Activated T-cell treated with anti-CD3 and anti-CD28 coated beads for 1 hour (primary cell): ENCODE data around the gene ULK4.
"Not testable (repeated sequence)": the region's sequence is repeated elsewhere in the genome, so short reads cannot be mapped to it uniquely, and the experiment has no call there.

Experiments
- DNase-seq: peaks from one replicate; pipeline ENCODE4 v3.0.0-alpha.2; 2020; ENCODE audit warnings: low read depth

ULK4 gene

GRCh38 chr3:41307065-41307464 lies 654.8 kb downstream of the ULK4 start:
- DNase-seq, result no peak

- DNase-seq, result no peak
Measured at GRCh38 chr3:41304593-41304992, 657.3 kb downstream of the ULK4 start.

- DNase-seq, result no peak
Measured at GRCh38 chr3:41302295-41302694, 659.6 kb downstream of the ULK4 start.

- no peak for DNase-seq
Measured at GRCh38 chr3:41301548-41301947, 660.4 kb downstream of the ULK4 start.

GRCh38 chr3:41299036-41299435 lies 662.9 kb downstream of the ULK4 start:
- DNase-seq, result no peak

- DNase-seq, result no peak
Measured at GRCh38 chr3:41297750-41298149, 664.2 kb downstream of the ULK4 start.

GRCh38 chr3:41296556-41296955 lies 665.3 kb downstream of the ULK4 start:
- DNase-seq, result no peak

GRCh38 chr3:41295740-41296139 lies 666.2 kb downstream of the ULK4 start:
- DNase-seq, result no peak

- DNase-seq, result no peak
Measured at GRCh38 chr3:41293169-41293681, 668.7 kb downstream of the ULK4 start.

- no peak for DNase-seq
Measured at GRCh38 chr3:41290736-41291135, 671.2 kb downstream of the ULK4 start.

GRCh38 chr3:41290306-41290705 lies 671.6 kb downstream of the ULK4 start:
- no peak for DNase-seq

GRCh38 chr3:41288785-41289184 lies 673.1 kb downstream of the ULK4 start:
- DNase-seq, result no peak

- no peak for DNase-seq
Measured at GRCh38 chr3:41286305-41286704, 675.6 kb downstream of the ULK4 start.

- not testable (repeated sequence) for DNase-seq
Measured at GRCh38 chr3:41284934-41285333, 677.0 kb downstream of the ULK4 start.

GRCh38 chr3:41277790-41278465 lies 684.0 kb downstream of the ULK4 start:
- DNase-seq, result no peak

GRCh38 chr3:41276191-41276590 lies 685.7 kb downstream of the ULK4 start:
- DNase-seq, result no peak

- no peak for DNase-seq
Measured at GRCh38 chr3:41274944-41275668, 686.8 kb downstream of the ULK4 start.

GRCh38 chr3:41272667-41273066 lies 689.2 kb downstream of the ULK4 start:
- DNase-seq, result no peak

GRCh38 chr3:41267975-41268640 lies 693.8 kb downstream of the ULK4 start:
- DNase-seq, result no peak

- DNase-seq, result no peak
Measured at GRCh38 chr3:41265823-41266273, 696.1 kb downstream of the ULK4 start.

- DNase-seq, result no peak
Measured at GRCh38 chr3:41265011-41265545, 696.8 kb downstream of the ULK4 start.

GRCh38 chr3:41260063-41260450 lies 701.8 kb downstream of the ULK4 start:
- DNase-seq, result no peak
